ENCODE measurements around the gene IRF2BP2. TPM values are rescaled to one million over a fixed set of nuclear protein-coding genes. Genes with fewer than 3 reads are reported as not detected.

Gene IRF2BP2
- total and polyA plus RNA-seq, 7 donors, result 53.6 to 116 (median 73.4) TPM

DNA sequence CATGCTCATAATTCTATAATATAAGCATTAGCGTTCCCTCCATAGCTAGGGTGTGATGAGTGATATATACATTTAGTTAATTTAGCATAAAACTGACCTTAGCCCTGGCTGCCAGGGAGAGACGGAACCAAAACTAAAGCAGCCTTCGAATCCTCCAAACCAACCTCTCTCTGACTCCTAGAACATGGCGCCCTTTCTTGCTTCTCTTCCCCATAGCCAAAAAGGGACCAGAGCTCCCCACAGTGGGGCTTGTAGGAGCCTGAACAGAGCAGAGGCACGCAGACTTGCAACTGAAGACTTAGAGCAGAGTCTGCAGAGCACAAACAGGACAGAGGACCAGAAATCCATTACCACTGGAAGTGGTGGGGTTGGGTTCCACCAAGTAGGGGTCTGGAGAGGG is 17.7 kb downstream of the IRF2BP2 start:
- Histone ChIP-seq H3K4me3 (no peak overlapping the region), H3K36me3 (ENCODE audit: insufficient read depth in 1 of 2, low read depth in 1 of 2) (no peaks in the 10 kb centered on the region), H3K9me3 (no peaks in the 10 kb centered on the region), H3K27me3 (ENCODE audit: insufficient read depth in 3 of 3, low read length in 2 of 3) (no peaks in the 10 kb centered on the region), H3K27ac (no peak overlapping the region), H3K4me1 (peaks cover 8% of the 10 kb centered on the region)
- intact Hi-C loops (cut with DNase I), result loop anchor here in 1 of 2 donors (5.0 kb wide), 1 partner anchor 95 kb away; no protein-coding TSS in a partner anchor
- 81 to 91% (median 88%) methylated on average over 5 of the region's 5 CpGs for WGBS, 3 donors
- TF ChIP-seq, protein P1, sequence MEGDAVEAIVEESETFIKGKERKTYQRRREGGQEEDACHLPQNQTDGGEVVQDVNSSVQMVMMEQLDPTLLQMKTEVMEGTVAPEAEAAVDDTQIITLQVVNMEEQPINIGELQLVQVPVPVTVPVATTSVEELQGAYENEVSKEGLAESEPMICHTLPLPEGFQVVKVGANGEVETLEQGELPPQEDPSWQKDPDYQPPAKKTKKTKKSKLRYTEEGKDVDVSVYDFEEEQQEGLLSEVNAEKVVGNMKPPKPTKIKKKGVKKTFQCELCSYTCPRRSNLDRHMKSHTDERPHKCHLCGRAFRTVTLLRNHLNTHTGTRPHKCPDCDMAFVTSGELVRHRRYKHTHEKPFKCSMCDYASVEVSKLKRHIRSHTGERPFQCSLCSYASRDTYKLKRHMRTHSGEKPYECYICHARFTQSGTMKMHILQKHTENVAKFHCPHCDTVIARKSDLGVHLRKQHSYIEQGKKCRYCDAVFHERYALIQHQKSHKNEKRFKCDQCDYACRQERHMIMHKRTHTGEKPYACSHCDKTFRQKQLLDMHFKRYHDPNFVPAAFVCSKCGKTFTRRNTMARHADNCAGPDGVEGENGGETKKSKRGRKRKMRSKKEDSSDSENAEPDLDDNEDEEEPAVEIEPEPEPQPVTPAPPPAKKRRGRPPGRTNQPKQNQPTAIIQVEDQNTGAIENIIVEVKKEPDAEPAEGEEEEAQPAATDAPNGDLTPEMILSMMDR (IDR thresholded peaks at IDR 0.05), result no peak
- ATAC-seq (no peak), DNase-seq (no peak)

DNA sequence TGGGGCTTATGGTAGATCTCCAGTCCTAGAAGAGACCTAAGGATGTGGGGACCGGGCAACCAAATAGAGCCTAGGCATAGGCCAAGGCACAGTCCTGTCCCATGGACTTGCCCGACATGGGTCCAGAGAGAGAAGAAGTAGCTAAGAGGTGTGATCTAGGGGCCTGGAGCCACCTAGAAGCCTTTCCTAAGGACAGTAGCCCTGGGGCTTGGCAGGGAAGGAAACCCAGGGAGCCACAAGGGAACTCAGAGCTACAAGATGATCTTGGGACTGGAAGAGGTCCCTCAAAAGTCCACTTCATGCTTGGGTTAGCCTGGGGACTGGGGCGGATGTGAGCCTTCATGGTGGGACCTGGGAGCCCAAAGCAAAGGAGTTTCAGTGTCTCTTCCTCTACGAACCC is 18.8 kb downstream of the IRF2BP2 start:
- Histone ChIP-seq H3K4me1 (peaks cover 19% of the 10 kb centered on the region), H3K27ac (no peak overlapping the region), H3K9me3 (no peaks in the 10 kb centered on the region), H3K4me3 (no peak overlapping the region), H3K36me3 (ENCODE audit: insufficient read depth in 1 of 2, low read depth in 1 of 2) (no peaks in the 10 kb centered on the region), H3K27me3 (ENCODE audit: insufficient read depth in 3 of 3, low read length in 2 of 3) (no peaks in the 10 kb centered on the region)
- DNase-seq (no peak), ATAC-seq (no peak)
- intact Hi-C loops (cut with DNase I), result loop anchor here in 1 of 2 donors (5.0 kb wide), 1 partner anchor 94 kb away; no protein-coding TSS in a partner anchor
- 93 to 99% (median 98%) methylated on average over 4 of the region's 4 CpGs for WGBS, 3 donors
- TF ChIP-seq, protein P1 (IDR thresholded peaks at IDR 0.05), result no peak

DNA sequence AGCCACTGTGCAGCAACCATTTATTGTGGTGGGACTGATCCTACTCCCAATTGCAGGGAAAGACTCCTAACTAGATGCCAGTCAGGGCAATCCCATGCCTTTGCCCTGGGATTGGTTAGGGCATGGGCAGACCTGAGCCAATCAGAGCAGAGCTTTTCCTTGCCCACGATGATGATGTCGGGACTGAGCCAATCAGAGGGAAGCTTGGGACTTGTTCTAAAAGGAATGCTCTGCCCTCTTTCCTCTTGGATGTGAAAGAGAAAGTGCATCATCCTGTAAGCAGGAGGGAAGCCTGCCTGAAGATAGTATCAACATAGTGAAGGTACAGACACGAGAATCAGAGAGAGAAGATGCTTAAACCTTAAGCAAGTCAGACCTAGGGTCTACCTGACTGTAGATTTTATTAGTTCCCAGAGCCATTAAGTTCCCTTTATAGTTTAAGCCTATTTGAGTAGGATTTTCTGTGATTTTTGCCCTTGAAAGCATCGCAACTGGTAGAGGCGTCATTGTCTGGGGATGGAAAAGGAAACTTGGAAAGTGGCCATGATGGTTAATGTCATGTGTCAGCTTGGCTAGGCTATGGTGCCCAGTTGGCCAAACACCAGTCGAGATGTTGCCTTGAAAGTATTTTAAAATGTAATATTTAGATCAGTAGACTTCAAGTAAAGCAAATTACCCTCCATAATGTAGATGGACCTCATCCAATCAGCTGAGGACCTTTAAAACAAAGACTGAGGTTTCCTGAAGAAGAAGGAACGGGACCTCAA is 19.9 kb downstream of the IRF2BP2 start:
- peaks cover 21% of the 10 kb centered on the region for H3K4me1 ChIP-seq
- no peak overlapping the region for H3K4me3 ChIP-seq
- no peaks in the 10 kb centered on the region for H3K27me3 ChIP-seq (ENCODE audit: insufficient read depth in 3 of 3, low read length in 2 of 3)
- ATAC-seq, result peak; percentile 23 to 60 (median 44)
- H3K27ac ChIP-seq, result peak overlapping the region; percentile 67
- TF ChIP-seq, protein P1 (IDR thresholded peaks at IDR 0.05), result no peak
- DNase-seq, result no peak
- 32 to 59% (median 45%) methylated on average over 7 of the region's 7 CpGs for WGBS, 3 donors
- no peaks in the 10 kb centered on the region for H3K9me3 ChIP-seq
- no peaks in the 10 kb centered on the region for H3K36me3 ChIP-seq (ENCODE audit: insufficient read depth in 1 of 2, low read depth in 1 of 2)
- intact Hi-C loops (cut with DNase I), result loop anchor here in 1 of 2 donors (5.0 kb wide), 1 partner anchor 93 kb away; no protein-coding TSS in a partner anchor

DNA sequence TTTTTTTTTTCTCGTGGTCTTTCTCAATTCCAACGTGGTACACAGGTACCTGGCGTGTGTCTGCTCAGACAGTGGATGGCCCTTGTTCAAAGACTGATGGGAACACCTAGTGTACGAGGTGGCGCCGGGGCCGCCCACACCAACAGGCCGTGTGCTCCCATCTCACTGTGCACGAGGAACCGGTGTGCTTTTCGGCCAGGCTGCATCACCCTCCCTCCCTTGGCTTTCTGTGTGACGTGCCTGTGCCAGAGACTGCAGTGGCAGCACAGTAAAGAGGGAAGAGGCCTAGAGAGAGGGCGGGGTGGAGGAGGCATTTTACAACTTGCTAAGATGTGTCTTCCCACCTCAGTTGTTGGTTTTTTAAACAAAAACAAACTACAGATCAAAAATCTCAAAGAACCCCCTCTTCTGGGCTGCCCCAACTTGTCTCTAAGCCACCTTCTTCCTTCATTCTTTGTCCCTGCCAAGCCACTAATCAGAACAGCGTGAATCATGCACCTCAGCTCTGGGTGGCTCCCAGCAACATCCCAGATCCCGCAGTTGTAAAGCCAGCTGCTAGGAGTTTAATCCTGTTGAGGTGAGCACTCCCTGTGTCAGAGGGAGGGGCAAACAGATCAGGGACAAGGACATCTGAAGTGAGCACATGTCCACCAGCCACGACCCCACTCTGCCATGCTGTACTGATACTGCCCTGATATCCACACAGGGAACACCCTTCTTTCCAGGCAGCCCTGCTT is 20.7 kb downstream of the IRF2BP2 start:
- Histone ChIP-seq H3K9me3 (no peaks in the 10 kb centered on the region), H3K36me3 (ENCODE audit: insufficient read depth in 1 of 2, low read depth in 1 of 2) (no peaks in the 10 kb centered on the region), H3K27me3 (ENCODE audit: insufficient read depth in 3 of 3, low read length in 2 of 3) (no peaks in the 10 kb centered on the region), H3K4me3 (no peak overlapping the region), H3K27ac (peak overlapping the region; percentile 67), H3K4me1 (peaks cover 29% of the 10 kb centered on the region)
- intact Hi-C loops (cut with DNase I), result no loop called here
- ATAC-seq (peak; percentile 54 to 78 (median 68)), DNase-seq (peak; percentile 43 to 57)
- 75 to 81% (median 79%) methylated on average over 16 of the region's 16 CpGs for WGBS, 3 donors
- TF ChIP-seq, protein P1 (IDR thresholded peaks at IDR 0.05), result no peak
